Thoracic aorta (tissue), 2 donors: ENCODE measurements around the gene COX18. TPM values are rescaled to one million over a fixed set of nuclear protein-coding genes. Genes with fewer than 3 reads are reported as not detected.
A peak's percentile ranks its signal among the peaks of the same experiment; 100 is the strongest.

Source experiments
- ATAC-seq: fragments of 150-250 bp; one replicate; pipeline ENCODE4 v1.8.0; 2017; ENCODE audit warnings: low read depth; ENCODE audit not compliant: insufficient number of reproducible peaks, low FRiP score
- DNase-seq: peaks from one replicate; pipeline ENCODE4 v3.0.0-alpha.2; 2020; ENCODE audit warnings: low spot score
- H3K27ac ChIP-seq, 2 donors: fragments of 200-600 bp; sonication (generic); 1 replicate in 1 of 2; 2 replicates in 1 of 2; pipeline ENCODE4 v1.5.1; 2016; ENCODE audit warnings: mild to moderate bottlenecking in 2 of 2, moderate library complexity in 2 of 2
- H3K27me3 ChIP-seq: fragments of 200-600 bp; sonication (generic); replicated peaks from 2 replicates; pipeline ENCODE4 v1.6.0; 2016; ENCODE audit warnings: mild to moderate bottlenecking; ENCODE audit not compliant: insufficient read depth
- H3K36me3 ChIP-seq: fragments of 200-600 bp; sonication (generic); one replicate; pipeline ENCODE4 v1.5.1; 2016
- H3K4me1 ChIP-seq, 2 donors: fragments of 200-600 bp; sonication (generic); 1 replicate in 1 of 2; 2 replicates in 1 of 2; pipeline versions ENCODE4 v1.5.1 to v1.6.0; 2016; ENCODE audit warnings: low read depth in 2 of 2, mild to moderate bottlenecking in 1 of 2; ENCODE audit not compliant: control insufficient read depth in 1 of 2
- H3K4me3 ChIP-seq: fragments of 200-600 bp; sonication (generic); 2 replicates; pipeline ENCODE4 v1.5.1; 2016; ENCODE audit warnings: mild to moderate bottlenecking
- H3K9me3 ChIP-seq: fragments of 200-600 bp; sonication (generic); 2 replicates; pipeline ENCODE4 v1.5.1; 2016
- total RNA-seq, 2 donors: library from RNA; depleted of rRNA; stranded (reverse); fragments of >200 nt; gene quantifications; one replicate each; pipeline versions ENCODE4 v1.1.0 to v1.2.3, GENCODE V29; 2016
- TF ChIP-seq, protein P1 (sequence below): fragments of 200-600 bp; sonication (generic); IDR thresholded peaks from one replicate; pipeline ENCODE4 v1.5.1; 2019; ENCODE audit warnings: antibody characterized with exemption

COX18 gene
- total RNA-seq, 2 donors from 2014 or later: 10.9 to 16.5 TPM

DNA sequence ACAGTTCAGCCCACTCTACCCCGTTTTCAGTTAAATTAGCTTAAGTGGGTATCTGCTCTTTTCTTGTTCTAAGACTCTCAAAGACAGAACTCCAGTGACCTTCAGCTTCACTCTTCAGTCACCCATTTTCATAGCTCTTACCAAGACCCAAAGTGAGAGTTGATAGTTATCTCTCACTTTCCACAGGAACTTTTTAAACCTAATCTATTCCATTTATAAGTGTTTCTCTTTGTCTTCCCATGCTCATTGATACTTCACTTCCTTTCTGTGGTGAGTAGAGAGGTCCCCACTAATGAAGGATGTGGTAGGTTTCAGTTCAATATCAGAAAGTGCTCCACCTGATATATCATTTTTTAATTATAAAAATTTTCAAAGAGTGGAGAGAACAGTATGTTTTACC lies 33.4 kb downstream of the COX18 start:
- Histone ChIP-seq H3K4me1 (no peaks in the 10 kb centered on the region), H3K27me3 (no peaks in the 10 kb centered on the region), H3K27ac (no peak overlapping the region), H3K9me3 (peaks cover 6% of the 10 kb centered on the region), H3K4me3 (no peak overlapping the region), H3K36me3 (no peaks in the 10 kb centered on the region)
- ATAC-seq: no peak
- TF ChIP-seq, protein P1, sequence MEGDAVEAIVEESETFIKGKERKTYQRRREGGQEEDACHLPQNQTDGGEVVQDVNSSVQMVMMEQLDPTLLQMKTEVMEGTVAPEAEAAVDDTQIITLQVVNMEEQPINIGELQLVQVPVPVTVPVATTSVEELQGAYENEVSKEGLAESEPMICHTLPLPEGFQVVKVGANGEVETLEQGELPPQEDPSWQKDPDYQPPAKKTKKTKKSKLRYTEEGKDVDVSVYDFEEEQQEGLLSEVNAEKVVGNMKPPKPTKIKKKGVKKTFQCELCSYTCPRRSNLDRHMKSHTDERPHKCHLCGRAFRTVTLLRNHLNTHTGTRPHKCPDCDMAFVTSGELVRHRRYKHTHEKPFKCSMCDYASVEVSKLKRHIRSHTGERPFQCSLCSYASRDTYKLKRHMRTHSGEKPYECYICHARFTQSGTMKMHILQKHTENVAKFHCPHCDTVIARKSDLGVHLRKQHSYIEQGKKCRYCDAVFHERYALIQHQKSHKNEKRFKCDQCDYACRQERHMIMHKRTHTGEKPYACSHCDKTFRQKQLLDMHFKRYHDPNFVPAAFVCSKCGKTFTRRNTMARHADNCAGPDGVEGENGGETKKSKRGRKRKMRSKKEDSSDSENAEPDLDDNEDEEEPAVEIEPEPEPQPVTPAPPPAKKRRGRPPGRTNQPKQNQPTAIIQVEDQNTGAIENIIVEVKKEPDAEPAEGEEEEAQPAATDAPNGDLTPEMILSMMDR: no peak
- DNase-seq: no peak

DNA sequence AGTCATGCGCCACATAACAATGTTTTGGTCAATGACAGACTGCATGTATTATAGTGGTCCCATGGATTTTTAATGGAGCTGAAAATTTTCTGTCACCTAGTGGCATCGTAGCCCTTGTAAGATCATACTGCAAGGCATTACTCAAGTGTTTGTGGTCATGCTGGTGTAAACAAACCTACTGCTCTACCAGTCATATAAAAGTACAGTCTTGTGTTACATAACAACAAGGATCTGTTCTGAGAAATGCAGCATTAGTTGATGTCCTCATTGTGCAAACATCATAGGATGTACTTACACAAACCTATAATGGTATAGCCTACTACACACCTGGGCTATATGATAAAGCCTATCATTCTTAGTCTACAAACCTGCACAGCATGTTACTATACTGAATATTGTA lies 34.6 kb downstream of the COX18 start:
- no peak overlapping the region for H3K27ac ChIP-seq
- TF ChIP-seq, protein P1: no peak
- no peaks in the 10 kb centered on the region for H3K36me3 ChIP-seq
- H3K4me3 ChIP-seq: no peak overlapping the region
- H3K9me3 ChIP-seq: peaks cover 8% of the 10 kb centered on the region
- ATAC-seq: no peak
- no peaks in the 10 kb centered on the region for H3K4me1 ChIP-seq
- no peaks in the 10 kb centered on the region for H3K27me3 ChIP-seq
- DNase-seq: no peak

GRCh38 chr4:73028621-73029020 lies 40.9 kb downstream of the COX18 start:
- no peak for DNase-seq
- peaks cover 3% of the 10 kb centered on the region for H3K9me3 ChIP-seq

GRCh38 chr4:73021634-73022033 lies 47.9 kb downstream of the COX18 start:
- no peaks in the 10 kb centered on the region for H3K9me3 ChIP-seq
- H3K4me3 ChIP-seq: no peak overlapping the region
- no peaks in the 10 kb centered on the region for H3K36me3 ChIP-seq
- DNase-seq: no peak
- TF ChIP-seq, protein P1: peak; percentile 20
- H3K27ac ChIP-seq: no peak overlapping the region
- ATAC-seq: no peak
- H3K4me1 ChIP-seq: no peaks in the 10 kb centered on the region
- H3K27me3 ChIP-seq: no peaks in the 10 kb centered on the region

More at GRCh38 chr4:73028621-73029020, 40.9 kb downstream of the COX18 start:
- TF ChIP-seq, protein P1: no peak
- ATAC-seq: no peak
- no peaks in the 10 kb centered on the region for H3K4me1 ChIP-seq
- H3K36me3 ChIP-seq: no peaks in the 10 kb centered on the region
- H3K27ac ChIP-seq: no peak overlapping the region
- no peak overlapping the region for H3K4me3 ChIP-seq
- H3K27me3 ChIP-seq: no peaks in the 10 kb centered on the region

GRCh38 chr4:73019462-73020047 lies 50.0 kb downstream of the COX18 start:
- no peaks in the 10 kb centered on the region for H3K4me1 ChIP-seq
- ATAC-seq (peak; percentile 60), DNase-seq (no peak)
- TF ChIP-seq, protein P1: peak; percentile 83
- H3K27ac ChIP-seq: no peak overlapping the region
- H3K4me3 ChIP-seq: no peak overlapping the region
- H3K36me3 ChIP-seq: no peaks in the 10 kb centered on the region
- no peaks in the 10 kb centered on the region for H3K27me3 ChIP-seq
- no peaks in the 10 kb centered on the region for H3K9me3 ChIP-seq
